ENCODE data around the gene IFTAP. TPM values are rescaled to one million over a fixed set of nuclear protein-coding genes. Genes with fewer than 3 reads are reported as not detected.

The IFTAP gene
- total and polyA plus RNA-seq, 10 donors, result 5.8 to 15.7 (median 10.2) TPM

DNA sequence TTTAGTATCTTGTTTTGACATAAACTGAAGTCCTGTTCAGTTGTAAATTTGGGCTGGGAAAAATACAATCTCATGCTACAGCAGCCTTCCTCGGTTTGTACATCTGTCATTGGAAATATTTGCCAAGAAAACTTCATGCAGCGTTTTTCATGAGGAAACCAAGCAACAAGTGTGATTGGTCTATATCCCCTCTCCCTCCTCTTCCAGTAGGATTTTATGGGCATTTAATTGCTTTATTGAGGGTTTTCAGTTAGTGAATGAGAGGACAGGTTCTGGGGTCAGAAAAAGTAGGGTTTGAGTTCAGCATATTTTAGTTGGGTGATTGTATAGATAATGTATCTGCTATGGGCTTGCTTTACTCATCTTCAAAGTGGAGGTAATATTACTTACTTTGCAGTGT is 93.8 kb downstream of the IFTAP start:
- intact Hi-C loops (cut with DNase I; ENCODE audit: low total_unique reads), result no loop called here
- H3K4me3 ChIP-seq, result no peak overlapping the region
- no peak for DNase-seq
- no peaks in the 10 kb centered on the region for H3K9me3 ChIP-seq
- TF ChIP-seq POLR2A (IDR thresholded peaks at IDR 0.05) (no peak), CTCF (IDR thresholded peaks at IDR 0.05 in 8 of 11, conservative IDR thresholded peaks at IDR 0.05 in 3 of 11) (no peak), POLR2AphosphoS5 (IDR thresholded peaks at IDR 0.05) (no peak)
- H3K27ac ChIP-seq, result no peak overlapping the region
- H3K27me3 ChIP-seq (replicated peaks in 1 of 7), result peaks cover 0 to 19% (median 0%) of the 10 kb centered on the region in 7 donors
- no peaks in the 10 kb centered on the region for H3K4me1 ChIP-seq
- no peaks in the 10 kb centered on the region for H3K36me3 ChIP-seq
- 65 to 76% (median 67%) methylated on average over 2 of the region's 2 CpGs for WGBS, 5 donors

DNA sequence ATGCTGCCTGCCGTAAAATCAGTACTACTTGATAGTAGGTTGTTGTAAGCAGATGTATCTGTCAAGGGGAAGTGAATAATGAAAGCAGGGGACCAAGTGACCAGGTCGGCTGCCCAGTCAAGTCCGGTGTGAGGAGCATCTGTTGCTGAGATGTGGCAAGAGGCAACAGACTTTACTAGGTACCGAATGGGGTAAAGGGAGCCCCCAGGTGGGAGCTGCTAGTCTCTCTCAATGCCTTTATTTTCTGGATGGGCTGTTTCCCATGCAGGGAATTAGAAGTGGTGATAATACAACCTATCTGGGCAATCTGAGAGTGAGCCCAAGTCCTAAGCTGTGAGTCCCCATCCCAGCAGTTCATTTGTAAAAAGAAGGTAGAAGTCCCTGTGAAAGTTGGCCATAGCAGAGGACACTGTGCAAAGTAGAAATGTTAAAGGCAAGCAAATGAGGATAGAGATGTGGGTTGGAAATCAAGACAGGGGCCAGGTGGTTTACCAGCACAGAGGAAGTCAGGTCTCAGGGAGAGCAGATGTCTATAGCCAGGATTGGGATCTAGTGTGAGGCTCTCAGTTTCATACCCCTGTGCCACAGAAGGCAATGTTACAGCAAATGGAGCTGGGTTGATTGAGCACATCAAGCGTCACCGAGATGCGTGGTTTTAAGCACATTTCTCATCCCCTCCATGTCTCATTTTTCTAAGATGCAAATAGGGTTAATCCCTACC is 94.4 kb downstream of the IFTAP start:
- WGBS, 5 donors, result 68 to 72% (median 71%) methylated on average over 7 of the region's 7 CpGs
- Histone ChIP-seq H3K27me3 (replicated peaks in 1 of 7) (peaks cover 0 to 15% (median 0%) of the 10 kb centered on the region in 7 donors), H3K9me3 (no peaks in the 10 kb centered on the region), H3K27ac (no peak overlapping the region), H3K4me1 (no peaks in the 10 kb centered on the region), H3K36me3 (no peaks in the 10 kb centered on the region), H3K4me3 (no peak overlapping the region)
- DNase-seq, result no peak
- intact Hi-C loops (cut with DNase I; ENCODE audit: low total_unique reads), result no loop called here
- TF ChIP-seq CTCF (IDR thresholded peaks at IDR 0.05 in 8 of 11, conservative IDR thresholded peaks at IDR 0.05 in 3 of 11) (no peak), POLR2A (IDR thresholded peaks at IDR 0.05) (no peak), POLR2AphosphoS5 (IDR thresholded peaks at IDR 0.05) (no peak)

GRCh38 chr11:36689442-36689841 is 95.1 kb downstream of the IFTAP start:
- H3K27me3 ChIP-seq (replicated peaks in 1 of 7), result peaks cover 0 to 15% (median 0%) of the 10 kb centered on the region in 7 donors
- TF ChIP-seq POLR2AphosphoS5 (IDR thresholded peaks at IDR 0.05) (no peak), POLR2A (IDR thresholded peaks at IDR 0.05) (no peak), CTCF (IDR thresholded peaks at IDR 0.05 in 8 of 11, conservative IDR thresholded peaks at IDR 0.05 in 3 of 11) (no peak)
- WGBS, 5 donors, result 88 to 94% (median 91%) methylated on average over 4 of the region's 4 CpGs
- no peaks in the 10 kb centered on the region for H3K4me1 ChIP-seq
- no peak overlapping the region for H3K27ac ChIP-seq
- DNase-seq, result no peak
- H3K9me3 ChIP-seq, result no peaks in the 10 kb centered on the region
- intact Hi-C loops (cut with DNase I; ENCODE audit: low total_unique reads), result no loop called here
- no peaks in the 10 kb centered on the region for H3K36me3 ChIP-seq
- H3K4me3 ChIP-seq, result no peak overlapping the region

- no peaks in the 10 kb centered on the region for H3K4me1 ChIP-seq
- intact Hi-C loops (cut with DNase I; ENCODE audit: low total_unique reads), result no loop called here
- TF ChIP-seq POLR2A (IDR thresholded peaks at IDR 0.05) (no peak), POLR2AphosphoS5 (IDR thresholded peaks at IDR 0.05) (no peak), CTCF (IDR thresholded peaks at IDR 0.05 in 8 of 11, conservative IDR thresholded peaks at IDR 0.05 in 3 of 11) (no peak)
- no peak overlapping the region for H3K27ac ChIP-seq
- H3K27me3 ChIP-seq (replicated peaks in 1 of 7), result peaks cover 0 to 5% (median 0%) of the 10 kb centered on the region in 7 donors
- WGBS, 5 donors, result 56 to 85% (median 72%) methylated on average over 1 of the region's 1 CpG
- no peaks in the 10 kb centered on the region for H3K36me3 ChIP-seq
- no peak for DNase-seq
- H3K9me3 ChIP-seq, result no peaks in the 10 kb centered on the region
- H3K4me3 ChIP-seq, result no peak overlapping the region
Measured at GRCh38 chr11:36692704-36693103, 98.4 kb downstream of the IFTAP start.

Data from spleen (tissue), 11 donors.